H9 (cell line): ENCODE measurements around the gene KBTBD13. TPM values are rescaled to one million over a fixed set of nuclear protein-coding genes. Genes with fewer than 3 reads are reported as not detected.

Experiments
- DNase-seq: peaks from one replicate; pipeline ENCODE4 v3.0.0-alpha.2; 2017
- H2AFZ ChIP-seq: one replicate; pipeline ENCODE4 v1.6.1; 2013; ENCODE audit warnings: mild to moderate bottlenecking, low read length, control low read depth, moderate library complexity
- H2AK5ac ChIP-seq: 2 replicates; pipeline ENCODE4 v1.6.1; 2013; ENCODE audit warnings: low read length, control low read depth, mixed read lengths; ENCODE audit not compliant: insufficient read length
- H2BK120ac ChIP-seq: one replicate; pipeline ENCODE4 v1.6.1; 2013; ENCODE audit warnings: low read depth, mild to moderate bottlenecking, low read length, control low read depth, inconsistent platforms; ENCODE audit not compliant: poor library complexity, severe bottlenecking
- H2BK12ac ChIP-seq: 2 replicates; pipeline ENCODE4 v1.6.1; 2013; ENCODE audit warnings: low read length, control low read depth, mixed read lengths, low read depth; ENCODE audit not compliant: insufficient read length
- H2BK15ac ChIP-seq: 2 replicates; pipeline ENCODE4 v1.6.1; 2013; ENCODE audit warnings: low read depth, low read length, control low read depth
- H2BK20ac ChIP-seq: one replicate; pipeline ENCODE4 v1.6.1; 2013; ENCODE audit warnings: low read depth, mild to moderate bottlenecking, low read length, control low read depth, inconsistent platforms; ENCODE audit not compliant: poor library complexity, severe bottlenecking
- H2BK5ac ChIP-seq: 2 replicates; pipeline ENCODE4 v1.6.1; 2013; ENCODE audit warnings: low read length, control low read depth, mixed read lengths; ENCODE audit not compliant: insufficient read length
- H3K14ac ChIP-seq: 2 replicates; pipeline ENCODE4 v1.6.1; 2013; ENCODE audit warnings: low read length, control low read depth; ENCODE audit not compliant: insufficient read depth
- H3K18ac ChIP-seq: 2 replicates; pipeline ENCODE4 v1.6.1; 2013; ENCODE audit warnings: low read depth, mild to moderate bottlenecking, mixed read lengths, low read length, control low read depth; ENCODE audit not compliant: insufficient read length
- H3K23ac ChIP-seq: 2 replicates; pipeline ENCODE4 v1.6.1; 2013; ENCODE audit warnings: low read length, control low read depth, mixed read lengths, low read depth; ENCODE audit not compliant: insufficient read length
- H3K23me2 ChIP-seq: 2 replicates; pipeline ENCODE4 v1.6.1; 2013; ENCODE audit warnings: low read depth, mild to moderate bottlenecking, mixed read lengths, low read length, control low read depth; ENCODE audit not compliant: insufficient read length, poor library complexity, severe bottlenecking
- H3K27ac ChIP-seq: 2 replicates; pipeline ENCODE4 v1.5.1; 2013; ENCODE audit warnings: low read length, control low read depth, mixed read lengths, low read depth; ENCODE audit not compliant: insufficient read length
- H3K27me3 ChIP-seq: 2 replicates; pipeline ENCODE4 v1.6.1; 2013; ENCODE audit warnings: low read length, control low read depth, inconsistent platforms; ENCODE audit not compliant: insufficient read depth
- H3K4ac ChIP-seq: 2 replicates; pipeline ENCODE4 v1.6.1; 2013; ENCODE audit warnings: low read depth, mild to moderate bottlenecking, control low read depth, inconsistent platforms, low read length, moderate library complexity
- H3K4me1 ChIP-seq: 2 replicates; pipeline ENCODE4 v1.6.1; 2013; ENCODE audit warnings: low read length, control low read depth, inconsistent platforms; ENCODE audit not compliant: insufficient read depth
- H3K4me2 ChIP-seq: 2 replicates; pipeline ENCODE4 v1.6.1; 2013; ENCODE audit warnings: low read length, control low read depth, mixed read lengths; ENCODE audit not compliant: insufficient read length, insufficient read depth
- H3K56ac ChIP-seq: 2 replicates; pipeline ENCODE4 v1.6.1; 2013; ENCODE audit warnings: low read depth, mild to moderate bottlenecking, mixed read lengths, low read length, control low read depth; ENCODE audit not compliant: insufficient read length
- H3K79me1 ChIP-seq: 2 replicates; pipeline ENCODE4 v1.6.1; 2013; ENCODE audit warnings: low read depth, mild to moderate bottlenecking, moderate library complexity, low read length, control low read depth, inconsistent platforms; ENCODE audit not compliant: insufficient read depth, poor library complexity, severe bottlenecking
- H3K79me2 ChIP-seq: 2 replicates; pipeline ENCODE4 v1.6.1; 2013; ENCODE audit warnings: low read length, control low read depth, inconsistent platforms; ENCODE audit not compliant: insufficient read depth
- H3K9ac ChIP-seq: 2 replicates; pipeline ENCODE4 v1.6.1; 2013; ENCODE audit warnings: low read length, control low read depth, mixed read lengths; ENCODE audit not compliant: insufficient read length; ENCODE audit errors: extremely low read depth
- H3K9me3 ChIP-seq: one replicate; pipeline ENCODE4 v1.6.1; 2013; ENCODE audit warnings: low read depth, low read length, inconsistent platforms; ENCODE audit not compliant: control insufficient read depth
- H3T11ph ChIP-seq: one replicate; pipeline ENCODE4 v1.6.1; 2013; ENCODE audit warnings: mild to moderate bottlenecking, low read length, control low read depth, inconsistent platforms
- H4K20me1 ChIP-seq: one replicate; pipeline ENCODE4 v1.6.1; 2013; ENCODE audit not compliant: control insufficient read depth, insufficient read length, insufficient read depth
- H4K5ac ChIP-seq: 2 replicates; pipeline ENCODE4 v1.6.1; 2013; ENCODE audit warnings: low read depth, mild to moderate bottlenecking, mixed read lengths, low read length, control low read depth; ENCODE audit not compliant: insufficient read length
- H4K8ac ChIP-seq: replicated peaks from 2 replicates; pipeline ENCODE4 v1.6.1; 2013; ENCODE audit warnings: low read length, control low read depth, mixed read lengths, low read depth; ENCODE audit not compliant: insufficient read length
- H4K91ac ChIP-seq: 2 replicates; pipeline ENCODE4 v1.6.1; 2013; ENCODE audit warnings: low read depth, mild to moderate bottlenecking, moderate library complexity, mixed read lengths, low read length, control low read depth; ENCODE audit not compliant: insufficient read length
- H3K27ac Mint-ChIP-seq, 3 experiments: 2 replicates in 2 of 3; 3 replicates in 1 of 3; pipeline ENCODE4 v1.8.0; 2020 to 2021; ENCODE audit warnings: mixed read lengths in 3 of 3, mild to moderate bottlenecking in 1 of 3, moderate library complexity in 1 of 3
- H3K27me3 Mint-ChIP-seq: 2 replicates; pipeline ENCODE4 v1.8.0; 2021; ENCODE audit warnings: low read depth, mild to moderate bottlenecking, moderate library complexity, mixed read lengths
- H3K36me3 Mint-ChIP-seq, 3 experiments: 2 replicates in 2 of 3; 3 replicates in 1 of 3; pipeline ENCODE4 v1.8.0; 2020 to 2021; ENCODE audit warnings: low read depth in 3 of 3, mixed read lengths in 3 of 3; ENCODE audit not compliant: insufficient read depth in 1 of 3
- H3K4me1 Mint-ChIP-seq, 2 experiments: 2 replicates each; pipeline ENCODE4 v1.8.0; 2020; ENCODE audit warnings: mixed read lengths in 2 of 2
- H3K4me3 Mint-ChIP-seq, 2 experiments: 2 replicates in 1 of 2; 3 replicates in 1 of 2; pipeline ENCODE4 v1.8.0; 2020 to 2021; ENCODE audit warnings: mild to moderate bottlenecking in 2 of 2, mixed read lengths in 2 of 2, moderate library complexity in 1 of 2
- H3K9me3 Mint-ChIP-seq, 2 experiments: 2 replicates in 1 of 2; 3 replicates in 1 of 2; pipeline ENCODE4 v1.8.0; 2020; ENCODE audit warnings: mild to moderate bottlenecking in 2 of 2, mixed read lengths in 2 of 2, moderate library complexity in 1 of 2
- CTCF ChIP-seq: fragments of 200-600 bp; sonication (generic); conservative IDR thresholded peaks from 3 replicates; pipeline ENCODE4 v1.8.0; 2021; ENCODE audit warnings: antibody characterized with exemption, mild to moderate bottlenecking
- WGBS: extraction: QIAGEN DNeasy Blood & Tissue Kit; methylation state at CpG from one replicate; pipeline ENCODE4 v1.1.7; 2013; ENCODE audit warnings: missing lambda C conversion rate, low lambda C conversion rate, mixed read lengths; ENCODE audit not compliant: insufficient read length; ENCODE audit errors: extremely low coverage; 5-methylcytosine and 5-hydroxymethylcytosine counted together
- total RNA-seq: library from RNA; stranded (reverse); gene quantifications from 2 replicates; pipeline ENCODE4 v1.2.1, GENCODE V29; 2021

The KBTBD13 gene
- total RNA-seq, 1 experiment from 2014 or later: not detected

- H4K8ac ChIP-seq: no peak overlapping the region
- no peak for DNase-seq
- no peaks in the 10 kb centered on the region for H3K27me3 ChIP-seq
- H3K4me2 ChIP-seq: no peak overlapping the region
- no peak overlapping the region for H2AK5ac ChIP-seq
- H4K20me1 ChIP-seq: no peaks in the 10 kb centered on the region
- no peak overlapping the region for H3K23ac ChIP-seq
- H2BK15ac ChIP-seq: no peak overlapping the region
- no peak overlapping the region for H4K91ac ChIP-seq
- H3K4me1 ChIP-seq: peaks cover 16% of the 10 kb centered on the region; the same call in 1 of the 2 replicates
- H3K9me3 Mint-ChIP-seq: no peaks in the 10 kb centered on the region; a peak in 2 of 5 replicates
- TF ChIP-seq CTCF: no peak
- H2BK120ac ChIP-seq: no peak overlapping the region
- H2BK12ac ChIP-seq: no peak overlapping the region
- H3K18ac ChIP-seq: no peak overlapping the region
- no peak overlapping the region for H3K4ac ChIP-seq
- no peak overlapping the region for H3K14ac ChIP-seq
- no peak overlapping the region for H3K9ac ChIP-seq
- H3K23me2 ChIP-seq: no peaks in the 10 kb centered on the region
- no peak overlapping the region for H2BK20ac ChIP-seq
- no peaks in the 10 kb centered on the region for H3K79me1 ChIP-seq
- no peak overlapping the region for H4K5ac ChIP-seq
- peaks cover 36% of the 10 kb centered on the region for H3K27me3 Mint-ChIP-seq
- H3K56ac ChIP-seq: no peak overlapping the region
- no peak overlapping the region for H2AFZ ChIP-seq
- H3K27ac Mint-ChIP-seq: no peak overlapping the region; a peak in 1 of 7 replicates
- H3K4me3 Mint-ChIP-seq: no peak overlapping the region
- peaks cover 46 to 54% of the 10 kb centered on the region in 2 experiments for H3K4me1 Mint-ChIP-seq
- H3K36me3 Mint-ChIP-seq: no peaks in the 10 kb centered on the region
- H2BK5ac ChIP-seq: no peak overlapping the region
- WGBS: no CpG with 5 or more reads among the region's 5 CpGs
- no peak overlapping the region for H3K27ac ChIP-seq
- H3K79me2 ChIP-seq: no peaks in the 10 kb centered on the region
- no peak overlapping the region for H3T11ph ChIP-seq
- H3K9me3 ChIP-seq: no peaks in the 10 kb centered on the region
These were observed 5.2 kb downstream of the KBTBD13 start for GRCh38 chr15:65081758-65082157.
